GM19468 (cell line): ENCODE measurements around the gene PDE3A.

ENCODE experiments used
- ATAC-seq: cut with Tn5 transposase; IDR thresholded peaks from one replicate; pipeline ENCODE4 v1.9.1; 2021; ENCODE audit warnings: mild to moderate bottlenecking, moderate library complexity, moderate number of reproducible peaks; ENCODE audit not compliant: unreplicated experiment; ENCODE audit errors: extremely low read depth

PDE3A gene

GRCh38 chr12:20451761-20452160 lies 83.4 kb downstream of the PDE3A start:
- no peak for ATAC-seq

- no peak for ATAC-seq
Measured at GRCh38 chr12:20452496-20453010, 84.2 kb downstream of the PDE3A start.

GRCh38 chr12:20453756-20454310 lies 85.5 kb downstream of the PDE3A start:
- no peak for ATAC-seq

GRCh38 chr12:20455001-20455706 lies 86.8 kb downstream of the PDE3A start:
- ATAC-seq = no peak

- no peak for ATAC-seq
Measured at GRCh38 chr12:20457582-20457981, 89.2 kb downstream of the PDE3A start.

- ATAC-seq = no peak
Measured at GRCh38 chr12:20458011-20458410, 89.7 kb downstream of the PDE3A start.

GRCh38 chr12:20459920-20460319 lies 91.6 kb downstream of the PDE3A start:
- ATAC-seq = no peak

- no peak for ATAC-seq
Measured at GRCh38 chr12:20460956-20461355, 92.6 kb downstream of the PDE3A start.

- no peak for ATAC-seq
Measured at GRCh38 chr12:20463913-20464524, 95.7 kb downstream of the PDE3A start.

- no peak for ATAC-seq
Measured at GRCh38 chr12:20469300-20469699, 101.0 kb downstream of the PDE3A start.

GRCh38 chr12:20469756-20470155 lies 101.4 kb downstream of the PDE3A start:
- ATAC-seq = no peak

- no peak for ATAC-seq
Measured at GRCh38 chr12:20472102-20472782, 103.9 kb downstream of the PDE3A start.

- ATAC-seq = no peak
Measured at GRCh38 chr12:20473133-20473532, 104.8 kb downstream of the PDE3A start.

GRCh38 chr12:20474016-20474415 lies 105.7 kb downstream of the PDE3A start:
- no peak for ATAC-seq

- ATAC-seq = no peak
Measured at GRCh38 chr12:20474443-20474842, 106.1 kb downstream of the PDE3A start.

- no peak for ATAC-seq
Measured at GRCh38 chr12:20475542-20475941, 107.2 kb downstream of the PDE3A start.

GRCh38 chr12:20476551-20476950 lies 108.2 kb downstream of the PDE3A start:
- ATAC-seq = no peak

- ATAC-seq = no peak
Measured at GRCh38 chr12:20477255-20477654, 108.9 kb downstream of the PDE3A start.

GRCh38 chr12:20477672-20478071 lies 109.3 kb downstream of the PDE3A start:
- ATAC-seq = no peak

GRCh38 chr12:20482491-20483054 lies 114.2 kb downstream of the PDE3A start:
- no peak for ATAC-seq

- no peak for ATAC-seq
Measured at GRCh38 chr12:20483776-20484175, 115.4 kb downstream of the PDE3A start.
